ENCODE data around the gene CCDC137.

CCDC137 gene

GRCh38 chr17:81714412-81715106 lies 48.0 kb downstream of the CCDC137 start:
- DNase-seq (ENCODE audit: low read depth in 2 of 3, low spot score in 1 of 3): no peak

- no peak for DNase-seq (ENCODE audit: low read depth in 2 of 3, low spot score in 1 of 3)
Observed at GRCh38 chr17:81715107-81715871, 48.8 kb downstream of the CCDC137 start.

- no peak for DNase-seq (ENCODE audit: low read depth in 2 of 3, low spot score in 1 of 3)
Observed at GRCh38 chr17:81715872-81716673, 49.5 kb downstream of the CCDC137 start.

GRCh38 chr17:81716674-81716996 lies 50.1 kb downstream of the CCDC137 start:
- no peak for DNase-seq (ENCODE audit: low read depth in 2 of 3, low spot score in 1 of 3)

- DNase-seq (ENCODE audit: low read depth in 2 of 3, low spot score in 1 of 3): no peak
Observed at GRCh38 chr17:81717049-81717765, 50.7 kb downstream of the CCDC137 start.

GRCh38 chr17:81717766-81718089 lies 51.2 kb downstream of the CCDC137 start:
- no peak for DNase-seq (ENCODE audit: low read depth in 2 of 3, low spot score in 1 of 3)

- DNase-seq (ENCODE audit: low read depth in 2 of 3, low spot score in 1 of 3): no peak
Observed at GRCh38 chr17:81719410-81720266, 53.1 kb downstream of the CCDC137 start.

GRCh38 chr17:81720267-81721071 lies 53.9 kb downstream of the CCDC137 start:
- DNase-seq (ENCODE audit: low read depth in 2 of 3, low spot score in 1 of 3): no peak

- no peak for DNase-seq (ENCODE audit: low read depth in 2 of 3, low spot score in 1 of 3)
Observed at GRCh38 chr17:81722184-81723120, 55.9 kb downstream of the CCDC137 start.
